Fibroblast of skin of back (primary cell): ENCODE measurements around the gene MYH9.

Experiments used
- DNase-seq: peaks from one replicate; pipeline ENCODE4 v3.0.0-alpha.2; 2013

MYH9 gene

DNA sequence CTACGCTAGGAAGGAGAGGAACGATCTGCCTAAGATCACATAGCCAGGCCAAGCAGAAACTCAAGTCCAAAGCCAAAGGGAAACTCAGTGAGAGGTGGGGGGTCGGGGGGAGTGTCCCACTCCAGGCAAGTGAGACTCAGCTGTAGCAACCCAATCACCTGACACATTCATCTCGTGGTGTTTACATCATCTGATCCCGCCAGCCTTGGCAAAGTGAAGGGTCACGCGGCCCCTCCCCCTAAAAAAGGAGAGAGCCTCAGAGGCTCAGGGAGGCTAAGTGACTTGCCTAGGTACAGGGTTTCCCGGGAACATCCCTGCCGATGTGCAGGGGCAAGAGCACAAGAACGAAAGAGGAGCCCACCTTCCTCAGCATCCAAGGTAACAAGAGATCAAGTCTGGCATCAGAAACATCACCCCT is 21.5 kb downstream of the MYH9 start:
- DNase-seq, result no peak

DNA sequence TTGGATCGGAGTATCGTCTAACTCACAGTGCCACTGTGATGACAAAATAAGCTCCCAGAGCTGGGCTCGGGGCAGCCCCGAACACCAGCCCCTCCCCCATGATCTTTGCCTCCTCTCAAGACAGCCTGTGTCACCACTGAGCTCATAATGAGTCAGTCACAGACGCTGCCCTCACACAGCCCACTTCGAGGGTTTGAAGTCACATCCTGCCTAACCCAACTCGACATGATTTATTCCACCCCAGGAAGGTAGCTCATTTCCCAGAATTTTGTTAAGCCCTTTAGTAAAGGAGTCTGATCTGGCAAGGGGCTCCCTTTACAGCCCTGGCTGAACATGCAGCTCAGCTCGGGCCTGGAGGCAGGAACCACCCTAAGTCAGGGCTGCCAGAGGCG is 22.8 kb downstream of the MYH9 start:
- DNase-seq, result peak; percentile 97

DNA sequence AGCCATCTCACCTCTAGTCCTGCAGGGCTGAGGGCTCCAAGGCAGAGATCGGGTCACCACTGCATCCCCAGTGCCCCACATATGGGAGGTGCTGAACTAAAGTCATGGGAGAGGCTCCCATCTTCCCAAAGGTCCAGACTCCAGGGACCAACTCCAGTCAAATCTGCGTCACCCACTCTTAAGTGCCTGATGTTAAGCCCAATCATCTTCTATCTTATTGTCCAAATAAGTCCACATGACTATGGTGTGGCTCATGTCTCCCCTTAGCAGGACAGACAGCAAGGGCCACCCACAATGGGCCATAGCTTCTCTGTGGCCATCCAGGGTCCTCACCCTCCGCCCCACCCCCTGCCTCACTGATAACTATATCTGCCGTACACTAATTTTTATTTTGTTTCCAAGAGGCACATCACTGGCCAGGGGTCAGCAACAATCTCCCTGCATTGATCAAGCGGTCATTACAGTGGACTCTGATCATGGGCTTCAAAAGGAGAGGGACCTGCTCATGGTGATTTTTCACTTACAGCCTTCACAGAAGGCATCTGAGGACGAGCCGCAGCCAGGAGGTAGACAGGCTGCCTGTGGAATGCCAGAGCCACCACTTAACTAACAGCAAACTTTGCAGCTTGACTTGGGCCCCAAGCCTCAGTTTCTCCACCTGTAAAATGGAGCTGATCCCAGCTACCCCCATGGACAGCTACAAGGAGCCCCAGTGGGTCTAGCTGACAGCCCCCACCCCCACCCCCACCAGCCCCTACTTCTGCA is 23.3 kb downstream of the MYH9 start:
- DNase-seq, result no peak

DNA sequence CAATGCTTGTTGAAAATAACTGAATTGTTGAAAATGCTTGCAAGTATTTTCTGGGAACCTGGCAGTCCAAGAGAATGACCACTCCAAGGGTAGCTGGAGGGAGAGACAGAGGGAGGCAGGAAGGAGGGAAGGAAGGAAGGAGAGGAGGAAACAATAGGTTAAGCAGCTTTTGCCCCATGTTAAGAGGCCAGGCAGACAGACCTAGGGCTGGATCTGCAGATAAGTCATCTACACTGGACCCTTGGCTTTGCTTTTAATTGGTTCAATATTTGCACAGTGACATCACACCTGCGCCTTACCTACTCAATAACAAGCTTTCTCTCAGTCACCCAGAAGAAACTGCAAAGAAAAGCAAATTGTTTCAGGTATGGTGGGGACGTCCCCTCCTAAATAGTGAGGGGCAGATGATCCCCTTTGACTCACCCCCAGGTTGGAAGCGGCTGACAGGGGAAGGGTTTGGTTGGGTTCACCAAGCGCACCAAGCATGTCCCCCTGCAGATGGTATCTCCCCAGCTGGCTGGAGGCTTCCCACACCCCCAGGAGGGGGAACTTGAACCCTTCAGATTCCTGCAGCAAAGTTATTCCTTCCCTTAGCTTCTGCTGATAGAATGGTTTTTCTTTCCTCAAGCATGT is 24.3 kb downstream of the MYH9 start:
- DNase-seq, result no peak

DNA sequence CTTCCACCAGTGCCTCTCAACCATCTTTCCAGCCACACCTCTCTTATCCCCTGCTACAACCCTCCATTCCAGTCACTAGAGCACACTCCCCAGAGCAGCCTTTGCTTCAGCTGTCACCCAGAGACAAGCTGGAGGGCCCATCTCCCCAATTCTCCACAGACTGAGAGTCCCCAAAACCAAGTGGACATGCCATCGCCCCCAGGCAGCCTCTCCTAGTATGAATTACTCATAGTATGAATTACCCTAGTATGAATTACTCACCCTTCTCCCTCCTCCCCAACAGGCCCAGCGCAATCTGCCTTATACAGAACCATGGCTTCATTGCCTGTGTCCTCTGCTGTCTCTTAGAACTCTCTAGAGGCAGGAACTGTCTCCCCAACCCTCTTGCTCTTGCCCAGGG is 24.8 kb downstream of the MYH9 start:
- no peak for DNase-seq

DNA sequence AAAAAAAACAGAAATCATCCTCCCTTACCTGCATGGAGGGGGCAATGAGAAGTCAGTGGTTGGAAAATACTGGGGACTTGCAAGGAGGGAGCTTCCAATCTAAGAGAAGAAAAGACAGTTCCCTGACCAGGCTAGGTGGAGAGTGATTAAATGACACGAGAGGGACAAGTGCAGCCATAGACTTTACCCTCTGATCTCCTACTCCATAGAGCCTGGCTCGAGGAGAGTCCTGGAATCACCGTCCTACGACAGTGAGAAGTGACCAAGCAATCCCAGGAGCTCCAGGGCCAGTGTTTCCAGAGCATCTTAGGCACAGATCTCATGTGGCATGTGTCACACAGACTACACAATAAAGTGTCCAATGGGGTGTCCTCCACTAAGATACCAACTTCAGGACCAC is 25.7 kb downstream of the MYH9 start:
- no peak for DNase-seq

DNA sequence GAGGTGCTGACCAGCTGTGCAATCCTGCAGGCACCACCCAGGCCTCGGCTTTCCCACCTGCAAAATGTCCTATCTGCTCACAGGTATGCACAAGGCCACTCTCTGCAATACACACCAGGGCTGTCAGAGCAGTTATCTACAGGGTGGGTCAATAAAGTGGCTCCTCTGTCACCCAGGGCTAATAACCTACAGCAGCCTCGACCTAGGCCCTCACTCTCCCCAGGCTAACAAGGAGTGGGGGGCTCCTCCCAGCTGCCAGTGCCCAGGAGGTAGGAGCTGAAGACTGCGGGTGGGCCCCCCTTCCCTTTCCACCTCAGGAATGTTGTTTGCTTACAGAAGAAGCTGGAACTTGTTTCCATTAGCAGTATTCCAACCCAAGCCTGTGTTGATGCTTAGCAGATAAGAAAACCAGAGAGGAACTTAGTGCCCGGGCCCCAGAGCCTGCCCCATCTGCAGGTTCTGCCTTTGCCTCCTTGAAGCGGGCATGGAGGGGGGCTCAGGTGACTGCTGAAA is 26.8 kb downstream of the MYH9 start:
- DNase-seq, result peak; percentile 65

DNA sequence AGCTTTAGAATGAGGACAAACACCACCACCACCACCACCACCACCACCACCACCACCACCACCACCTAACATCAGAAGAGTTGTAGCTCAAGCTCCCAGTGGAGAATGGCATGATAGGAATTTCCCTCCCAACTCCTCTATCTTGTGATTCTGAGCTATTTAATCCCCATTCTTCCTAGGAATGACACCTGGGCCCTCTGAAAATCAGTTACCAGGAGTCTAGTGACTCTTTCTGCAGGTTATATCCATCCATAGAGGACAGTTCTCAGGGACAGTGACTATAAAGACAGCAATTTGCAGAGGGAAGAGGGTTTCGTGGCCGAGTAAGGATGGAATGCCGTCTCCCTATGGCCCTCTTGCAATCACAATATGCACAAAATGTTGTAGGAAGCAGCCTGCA is 27.8 kb downstream of the MYH9 start:
- DNase-seq, result no peak

DNA sequence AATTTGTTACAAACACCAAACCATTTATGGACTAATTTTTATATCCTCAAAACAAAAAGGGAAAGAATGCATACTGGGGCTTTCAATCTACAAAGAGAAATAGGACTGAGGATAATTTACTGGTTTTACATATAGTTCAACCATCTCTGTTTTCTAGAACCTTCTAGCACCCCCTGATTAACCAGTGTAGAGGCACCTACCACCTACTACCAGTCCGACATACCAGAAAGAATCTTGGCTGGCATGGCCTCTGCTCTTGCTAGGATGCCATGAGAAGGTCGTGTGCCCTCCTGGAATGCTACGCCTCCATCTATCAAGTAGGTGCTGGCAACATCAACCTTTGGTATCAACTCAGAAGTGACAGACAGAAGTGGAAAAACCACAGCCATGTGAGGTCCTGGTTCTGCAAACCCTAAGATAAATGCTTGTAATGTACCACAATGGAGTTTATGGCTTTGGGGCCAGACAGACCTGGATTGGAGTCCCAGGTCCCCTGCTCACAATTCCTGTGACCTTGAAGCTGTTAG is 28.2 kb downstream of the MYH9 start:
- DNase-seq, result no peak

DNA sequence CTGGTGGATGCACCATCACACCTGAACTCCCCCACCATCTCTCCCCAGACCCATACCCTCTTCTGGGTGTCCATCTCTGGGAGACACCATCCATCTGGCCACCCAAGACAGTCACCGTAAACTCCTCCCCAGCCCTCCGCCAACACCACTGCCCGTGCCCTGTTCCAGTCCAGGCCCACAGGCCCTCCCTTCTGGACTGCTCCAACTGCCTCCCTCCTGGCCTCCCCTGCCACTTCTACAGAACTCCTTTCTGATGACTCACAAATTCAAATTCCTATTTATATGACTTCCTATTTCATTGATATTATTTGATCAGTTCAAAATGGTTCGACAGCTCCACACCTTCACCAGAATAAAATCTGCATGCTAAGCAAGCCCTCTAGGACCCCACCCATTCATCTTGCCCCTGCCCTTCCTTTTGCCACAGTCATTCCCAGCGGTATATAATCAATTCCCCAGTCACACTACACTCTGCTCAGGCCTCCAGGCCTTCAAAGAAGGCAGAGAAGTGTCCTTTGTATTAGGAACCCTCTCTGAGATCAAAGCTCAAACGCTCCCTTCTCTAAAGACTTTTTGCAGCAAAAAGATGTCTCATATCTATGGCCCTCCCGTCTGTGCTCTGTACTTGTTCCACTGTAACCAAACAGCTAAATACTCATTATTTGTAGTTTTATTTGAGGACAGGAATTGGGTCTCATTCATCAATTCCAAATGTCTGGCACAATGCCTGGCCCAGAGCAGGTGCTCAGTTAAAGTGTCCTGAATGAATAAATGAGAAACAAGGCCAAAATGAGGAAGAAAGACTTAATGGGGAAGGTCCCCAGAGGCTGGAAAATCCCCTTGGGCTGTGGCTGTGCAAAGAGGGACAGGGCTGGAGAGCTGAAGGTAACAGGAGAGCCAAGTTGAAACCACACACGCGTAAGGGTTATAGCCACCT is 29.0 kb downstream of the MYH9 start:
- DNase-seq, result peak; percentile 69

DNA sequence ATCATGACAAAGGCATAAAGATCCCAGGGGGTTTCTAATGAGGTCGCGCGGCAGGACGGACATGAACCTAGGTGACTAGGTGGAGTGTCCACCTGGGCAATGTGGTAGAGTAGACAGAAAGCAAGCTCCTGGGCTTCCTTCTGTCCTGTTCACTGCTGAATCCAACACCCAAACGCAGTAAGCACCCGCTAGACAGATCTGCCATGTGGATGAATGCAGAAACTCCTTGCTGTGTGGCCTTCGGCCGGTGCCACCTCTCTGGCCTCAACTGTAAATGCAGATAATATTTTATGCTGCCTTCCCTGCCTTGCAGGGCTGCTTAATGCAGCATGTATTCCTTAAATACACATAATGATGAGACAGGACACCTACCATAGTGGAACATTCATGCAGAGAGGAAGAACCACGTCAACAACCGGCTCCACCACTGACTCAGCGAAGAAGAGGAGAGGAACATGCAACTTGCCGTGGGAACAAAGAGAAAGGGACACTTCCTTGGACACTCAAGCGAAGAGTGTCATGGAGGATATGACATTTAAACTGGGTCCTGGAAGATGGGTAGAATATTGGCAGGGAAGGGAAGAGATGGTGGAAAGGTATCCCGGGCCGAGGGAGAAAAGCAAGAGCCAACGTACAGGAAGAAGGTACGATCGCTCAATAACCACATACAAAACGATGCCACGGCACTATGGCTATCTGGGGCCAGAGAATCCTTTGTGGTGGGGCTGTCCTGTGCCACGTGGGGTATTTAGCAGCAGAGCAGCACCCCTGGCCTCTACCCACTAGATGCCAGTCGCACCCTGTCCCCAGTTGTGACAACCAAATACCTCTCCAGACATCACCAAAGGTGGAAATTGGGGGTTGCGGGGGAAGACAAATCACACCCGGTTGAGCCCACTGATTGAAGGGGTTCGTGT is 30.8 kb downstream of the MYH9 start:
- DNase-seq, result peak; percentile 60

DNA sequence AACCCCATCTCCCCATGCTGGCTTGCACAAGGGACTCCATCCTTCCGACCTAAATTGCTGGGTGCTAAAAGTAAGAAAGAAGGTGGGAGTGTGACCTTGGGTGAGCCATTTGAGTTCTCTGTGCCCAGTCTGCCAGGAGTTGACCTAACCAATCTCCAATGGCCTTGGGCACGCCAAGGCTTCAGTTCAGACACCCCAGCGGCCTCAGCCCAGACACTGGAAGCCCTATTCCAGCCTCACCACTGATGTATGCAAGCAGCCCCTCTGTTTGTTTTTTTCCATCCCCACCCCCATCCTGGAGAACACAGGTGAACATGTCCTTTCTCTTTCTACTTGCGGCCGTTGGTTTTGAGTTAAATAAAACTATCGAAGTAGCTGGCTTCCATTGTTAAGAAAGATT is 31.9 kb downstream of the MYH9 start:
- no peak for DNase-seq

DNA sequence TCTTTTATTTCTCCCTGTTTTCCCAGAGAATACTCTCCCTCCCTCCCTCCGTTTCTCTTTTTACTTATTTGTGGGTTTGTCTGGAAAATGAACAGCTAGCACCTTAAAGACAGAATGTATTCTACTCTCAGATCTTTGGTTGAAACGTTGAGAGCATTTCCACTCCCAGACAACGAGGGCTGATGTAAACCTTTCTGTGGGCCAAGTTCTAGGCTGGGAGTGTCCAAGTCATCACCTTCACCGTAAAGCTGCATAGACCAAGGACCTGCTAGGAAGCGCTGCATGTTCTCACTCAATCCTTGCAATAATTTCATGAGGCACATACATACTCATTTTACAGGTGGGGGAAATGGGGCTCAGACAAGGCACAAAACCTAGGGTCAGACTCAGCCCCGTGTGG is 32.4 kb downstream of the MYH9 start:
- peak; percentile 63 for DNase-seq

DNA sequence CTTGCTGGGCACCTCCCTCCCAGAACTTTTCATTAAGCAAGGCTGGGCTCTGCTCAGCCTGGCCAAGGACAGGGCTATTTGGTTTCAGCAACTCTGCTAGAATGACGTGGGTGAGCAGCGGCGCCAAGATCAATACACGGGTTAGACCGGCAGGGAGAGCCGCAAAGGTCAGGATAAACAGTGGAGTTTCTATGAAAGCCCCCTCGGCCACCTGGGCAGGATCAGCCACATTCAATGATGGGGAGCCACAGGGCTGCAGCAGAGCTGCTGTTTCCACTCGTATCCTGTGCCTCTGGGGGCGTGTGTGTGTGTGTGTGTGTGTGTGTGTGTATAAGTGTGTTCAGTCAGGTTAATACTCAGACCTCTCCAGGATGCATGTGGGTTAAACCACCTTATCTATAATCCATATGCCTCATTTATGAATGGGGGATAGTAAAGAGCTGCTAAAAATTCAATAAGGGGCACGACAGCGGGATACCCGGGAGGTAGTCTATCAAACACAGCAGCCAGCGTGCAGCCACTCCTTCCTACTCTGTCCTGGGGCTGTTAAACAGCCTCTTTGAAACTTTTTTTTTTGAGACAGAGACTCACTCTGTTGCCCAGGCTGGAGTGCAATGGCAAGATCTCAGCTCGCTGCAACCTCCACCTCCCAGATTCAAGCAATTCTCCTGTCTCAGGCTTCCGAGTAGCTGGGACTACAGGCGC is 34.8 kb downstream of the MYH9 start:
- DNase-seq, result no peak

DNA sequence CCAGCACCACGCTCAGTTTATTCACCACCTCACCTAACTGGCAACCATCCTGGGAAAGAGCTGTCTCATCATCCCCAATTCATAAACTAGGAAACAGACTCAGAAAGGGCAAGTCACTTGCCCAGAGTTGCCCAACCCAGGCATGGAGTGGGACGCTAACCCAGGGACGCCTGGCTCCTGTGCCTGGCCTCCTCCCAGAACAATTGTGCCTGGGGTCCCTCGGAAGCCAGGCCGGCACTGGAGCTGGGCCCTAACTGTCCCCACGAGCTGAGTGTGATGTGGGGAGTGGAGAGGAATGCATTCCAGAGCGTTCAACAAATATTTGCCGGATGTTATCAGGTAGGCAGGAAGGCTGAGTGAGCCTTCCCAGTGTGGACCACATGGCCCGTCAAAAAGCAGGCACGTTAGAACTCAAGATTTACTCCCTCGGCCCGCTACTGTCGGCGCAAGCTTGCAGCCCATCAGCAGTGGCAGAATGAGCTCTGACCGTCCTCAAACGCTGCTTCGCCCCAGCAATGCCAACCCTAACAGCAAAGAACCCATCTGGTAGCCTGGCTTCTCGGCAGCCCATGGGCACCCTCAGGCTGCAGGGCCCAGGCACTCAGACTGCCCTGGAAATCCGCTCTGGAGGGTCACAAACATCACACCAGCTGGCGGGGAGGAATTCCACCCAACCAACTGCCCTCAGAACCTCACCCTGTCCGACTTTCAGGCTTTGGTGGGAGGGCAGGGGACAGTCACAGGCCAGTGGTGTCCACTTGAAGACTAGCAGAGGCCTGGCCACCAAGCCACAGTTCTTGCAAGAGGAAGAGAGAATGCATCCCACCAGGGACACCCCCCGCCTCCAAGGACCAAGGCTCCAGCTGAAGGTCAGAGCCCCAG is 35.6 kb downstream of the MYH9 start:
- DNase-seq, result no peak

DNA sequence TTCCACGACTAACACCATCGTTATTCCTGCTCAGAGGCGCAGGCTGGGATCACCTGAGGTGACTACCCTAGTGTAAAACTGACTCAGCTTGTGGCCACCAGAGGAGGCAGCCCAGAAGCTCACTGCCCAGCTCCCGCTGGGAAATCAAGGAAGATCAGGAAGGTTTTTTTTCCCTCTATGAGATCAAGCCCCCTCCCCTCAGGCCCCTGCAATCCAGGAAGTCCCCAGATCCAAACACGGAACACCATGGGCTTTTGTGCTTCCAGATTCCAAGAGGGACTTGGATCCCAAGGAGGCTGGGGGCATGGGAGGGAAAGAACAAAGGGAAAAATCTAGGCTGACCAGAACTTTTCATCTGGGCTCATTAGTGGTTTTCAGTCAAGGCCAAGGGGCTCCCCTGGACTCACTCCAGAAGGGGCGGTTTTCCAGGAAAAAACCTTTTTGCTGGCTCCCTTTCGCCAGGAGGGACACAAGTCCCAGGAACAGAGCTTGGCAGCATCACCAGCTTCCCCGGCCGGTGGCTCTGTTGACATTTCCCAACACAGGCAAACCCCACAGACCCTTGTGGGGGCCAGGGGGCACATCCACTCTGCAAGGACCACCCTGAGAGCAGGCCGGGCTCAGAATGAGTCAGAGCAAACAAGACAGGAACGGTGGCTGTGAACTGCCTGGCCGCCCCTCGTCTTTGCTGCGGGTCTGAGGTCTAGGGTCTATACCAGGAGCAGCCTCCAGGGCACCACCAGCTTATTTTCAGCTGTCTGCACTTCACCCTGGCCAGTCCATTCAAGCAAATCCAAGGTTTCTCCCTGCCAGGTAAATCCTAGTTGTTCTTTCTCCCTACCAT is 36.8 kb downstream of the MYH9 start:
- peak; percentile 66 for DNase-seq

DNA sequence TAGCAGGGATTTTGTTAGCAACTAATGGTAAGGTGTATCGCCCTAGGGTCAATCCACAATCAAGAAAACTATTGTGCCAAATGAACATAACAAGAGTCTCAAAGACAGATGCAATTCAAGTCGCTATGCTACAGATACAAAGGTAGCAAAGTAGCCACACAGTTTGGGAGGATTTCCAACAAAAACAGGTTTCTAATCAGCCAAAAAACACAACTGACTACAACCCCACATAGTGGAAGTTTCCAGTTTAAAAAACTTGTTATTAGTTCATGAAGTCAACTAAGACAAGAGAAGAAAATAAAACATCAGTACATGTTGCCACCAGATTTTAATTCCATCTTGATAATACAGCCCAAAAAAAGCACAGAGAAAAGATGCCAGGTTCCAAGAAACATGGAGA is 38.0 kb downstream of the MYH9 start:
- DNase-seq, result no peak

DNA sequence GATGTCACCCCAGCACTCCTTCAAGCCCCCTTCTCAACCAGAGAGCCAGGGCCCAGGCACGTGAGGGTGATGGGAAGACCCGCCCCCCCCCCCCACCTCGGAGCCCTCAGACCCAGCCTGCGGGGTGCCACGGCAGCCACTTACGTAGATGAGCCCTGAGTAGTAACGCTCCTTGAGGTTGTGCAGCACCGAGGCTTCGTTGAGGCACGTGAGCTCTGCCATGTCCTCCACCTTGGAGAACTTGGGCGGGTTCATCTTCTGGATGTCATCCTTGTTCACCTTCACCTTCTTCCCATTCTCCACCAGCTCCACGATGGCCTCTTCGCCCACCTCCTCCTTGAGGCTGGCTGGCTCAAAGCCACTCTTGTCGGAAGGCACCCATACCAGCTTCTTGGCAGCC is 39.0 kb downstream of the MYH9 start:
- no peak for DNase-seq

DNA sequence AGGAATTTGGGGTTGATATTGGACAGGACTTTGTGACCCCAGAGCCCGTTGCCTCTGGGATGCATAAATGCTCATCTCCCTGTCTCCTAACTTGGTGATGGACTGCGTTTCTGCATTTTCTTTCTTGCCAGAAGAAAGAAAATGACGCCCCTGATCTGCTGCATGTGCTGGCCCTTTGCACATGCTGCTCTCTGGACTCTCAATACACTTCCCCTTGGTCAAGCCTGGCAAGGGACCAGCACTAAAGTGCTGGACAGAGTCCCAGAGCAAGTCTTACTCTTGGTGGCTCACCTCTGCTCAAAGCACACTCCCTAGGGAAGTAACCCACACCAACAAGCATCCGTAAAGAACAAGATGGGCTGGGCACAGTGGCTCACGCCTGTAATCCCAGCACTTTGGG is 40.7 kb downstream of the MYH9 start:
- no peak for DNase-seq
